Loucy (cell line): Measurements from ENCODE around the gene NRARP.

Experiments used
- EZH2phosphoT487 ChIP-seq: fragments of 200-600 bp; IDR thresholded peaks from 2 replicates; pipeline ENCODE4 v1.6.1; 2018; ENCODE audit warnings: antibody characterized with exemption, mild to moderate bottlenecking, moderate library complexity, borderline replicate concordance
- TF ChIP-seq, protein P1 (sequence below): fragments of 200-600 bp; sonication (generic); conservative IDR thresholded peaks from 2 replicates; pipeline ENCODE4 v1.5.1; 2014; ENCODE audit warnings: mild to moderate bottlenecking, antibody characterized with exemption, low read length

DNA sequence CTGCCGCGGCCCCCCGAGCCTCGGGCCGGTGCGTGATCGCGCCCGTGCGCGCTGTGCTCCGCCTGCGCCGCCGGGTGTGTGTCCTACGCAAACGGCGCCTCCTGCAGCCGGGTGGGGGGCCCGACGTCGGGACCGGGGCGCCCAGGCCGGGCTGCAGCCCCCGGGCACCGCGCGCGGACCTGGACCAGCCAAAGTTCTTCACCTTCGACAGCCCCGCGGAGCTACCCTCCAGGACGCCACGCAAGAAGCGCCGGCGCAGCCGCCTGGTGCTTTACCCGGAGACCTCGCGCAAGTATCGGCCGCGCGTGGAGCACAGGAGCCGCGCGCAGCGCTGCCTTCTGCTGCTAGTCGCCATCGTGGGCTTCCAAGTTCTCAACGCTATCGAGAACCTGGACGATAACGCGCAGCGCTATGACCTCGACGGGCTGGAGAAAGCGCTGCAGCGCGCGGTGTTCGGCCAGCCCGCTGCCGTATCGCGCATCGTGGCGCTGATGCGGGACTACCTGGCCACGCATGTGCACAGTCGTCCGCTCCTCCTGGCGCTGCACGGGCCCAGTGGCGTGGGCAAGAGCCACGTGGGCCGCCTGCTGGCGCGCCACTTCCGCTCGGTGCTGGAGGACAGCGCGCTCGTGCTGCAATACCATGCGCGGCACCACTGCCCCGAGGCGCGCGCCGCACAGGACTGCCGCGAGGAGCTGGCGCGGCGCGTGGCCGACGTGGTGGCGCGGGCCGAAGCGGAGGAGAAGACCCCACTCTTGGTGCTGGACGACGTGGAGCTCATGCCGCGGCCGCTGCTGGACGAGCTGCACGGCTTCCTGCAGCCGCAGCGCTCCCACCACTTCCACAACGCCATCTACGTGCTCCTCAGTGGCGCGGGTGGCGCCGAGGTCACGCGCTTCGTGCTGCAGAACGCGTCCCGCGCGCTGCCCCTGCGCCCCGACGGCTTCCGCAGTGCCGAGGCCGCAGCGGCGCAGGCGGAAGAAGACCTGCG, 23.1 kb downstream of the NRARP start:
- TF ChIP-seq, protein P1, sequence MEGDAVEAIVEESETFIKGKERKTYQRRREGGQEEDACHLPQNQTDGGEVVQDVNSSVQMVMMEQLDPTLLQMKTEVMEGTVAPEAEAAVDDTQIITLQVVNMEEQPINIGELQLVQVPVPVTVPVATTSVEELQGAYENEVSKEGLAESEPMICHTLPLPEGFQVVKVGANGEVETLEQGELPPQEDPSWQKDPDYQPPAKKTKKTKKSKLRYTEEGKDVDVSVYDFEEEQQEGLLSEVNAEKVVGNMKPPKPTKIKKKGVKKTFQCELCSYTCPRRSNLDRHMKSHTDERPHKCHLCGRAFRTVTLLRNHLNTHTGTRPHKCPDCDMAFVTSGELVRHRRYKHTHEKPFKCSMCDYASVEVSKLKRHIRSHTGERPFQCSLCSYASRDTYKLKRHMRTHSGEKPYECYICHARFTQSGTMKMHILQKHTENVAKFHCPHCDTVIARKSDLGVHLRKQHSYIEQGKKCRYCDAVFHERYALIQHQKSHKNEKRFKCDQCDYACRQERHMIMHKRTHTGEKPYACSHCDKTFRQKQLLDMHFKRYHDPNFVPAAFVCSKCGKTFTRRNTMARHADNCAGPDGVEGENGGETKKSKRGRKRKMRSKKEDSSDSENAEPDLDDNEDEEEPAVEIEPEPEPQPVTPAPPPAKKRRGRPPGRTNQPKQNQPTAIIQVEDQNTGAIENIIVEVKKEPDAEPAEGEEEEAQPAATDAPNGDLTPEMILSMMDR: no peak
- no peak for TF ChIP-seq EZH2phosphoT487
